ENCODE data around the gene AP1S3. TPM values are rescaled to one million over a fixed set of nuclear protein-coding genes. Genes with fewer than 3 reads are reported as not detected.
"Not testable (repeated sequence)": the region's sequence is repeated elsewhere in the genome, so short reads cannot be mapped to it uniquely, and the experiment has no call there.

AP1S3 gene
- total RNA-seq, 2 experiments from 2014 or later: 10.7 to 12.8 TPM

DNA sequence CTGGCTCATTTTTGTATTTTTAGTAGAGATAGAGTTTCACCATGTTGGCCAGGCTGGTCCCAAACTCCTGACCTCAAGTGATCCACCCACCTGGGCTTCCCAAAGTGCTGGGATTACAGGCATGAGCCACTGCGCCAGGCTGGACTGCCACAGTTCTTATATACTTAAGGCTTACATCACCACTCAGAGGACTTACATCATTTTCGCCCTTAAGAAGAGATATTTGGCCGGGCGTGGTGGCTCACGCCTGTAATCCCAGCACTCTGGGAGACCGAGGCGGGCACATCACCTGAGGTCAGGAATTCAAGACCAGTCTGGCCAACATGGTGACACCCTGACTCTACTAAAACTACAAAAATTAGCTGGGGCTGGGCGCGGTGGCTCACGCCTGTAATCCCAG is 49.3 kb downstream of the AP1S3 start:
- CTCF ChIA-PET; H3K27me3 Mint-ChIP-seq (ENCODE audit: low read depth); intact Hi-C loops (cut with micrococcal nuclease); DNase-seq; H3K27ac Mint-ChIP-seq; H3K4me3 Mint-ChIP-seq; H3K4me1 Mint-ChIP-seq (ENCODE audit: low read depth); H3K36me3 Mint-ChIP-seq (ENCODE audit: low read depth); H3K9me3 Mint-ChIP-seq: not testable (repeated sequence)

DNA sequence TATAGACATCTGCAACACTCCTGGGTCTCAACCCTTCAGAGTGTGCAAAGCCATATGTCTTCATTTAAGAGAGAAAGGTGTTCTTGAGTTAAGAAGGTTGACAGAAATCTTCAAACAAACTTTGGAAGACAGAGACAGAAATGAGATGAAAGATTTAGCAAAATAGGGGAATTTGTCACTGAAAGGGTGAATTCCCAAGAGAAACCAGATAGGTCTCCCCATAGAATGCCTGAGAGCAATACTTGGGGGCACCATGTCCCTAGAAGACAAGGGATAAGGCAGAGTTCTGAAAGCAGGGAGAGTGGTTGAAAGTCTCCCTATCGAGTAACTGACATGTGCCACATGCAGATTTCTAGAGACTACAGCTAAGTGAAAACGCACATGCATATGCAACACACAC is 50.0 kb downstream of the AP1S3 start:
- no peaks in the 10 kb centered on the region for H3K27me3 Mint-ChIP-seq (ENCODE audit: low read depth)
- H3K36me3 Mint-ChIP-seq (ENCODE audit: low read depth): no peaks in the 10 kb centered on the region
- CTCF ChIA-PET: no interaction called here
- intact Hi-C loops (cut with micrococcal nuclease): no loop called here
- no peaks in the 10 kb centered on the region for H3K4me1 Mint-ChIP-seq (ENCODE audit: low read depth)
- H3K4me3 Mint-ChIP-seq: no peak overlapping the region
- DNase-seq: no peak
- no peaks in the 10 kb centered on the region for H3K9me3 Mint-ChIP-seq
- no peak overlapping the region for H3K27ac Mint-ChIP-seq

DNA sequence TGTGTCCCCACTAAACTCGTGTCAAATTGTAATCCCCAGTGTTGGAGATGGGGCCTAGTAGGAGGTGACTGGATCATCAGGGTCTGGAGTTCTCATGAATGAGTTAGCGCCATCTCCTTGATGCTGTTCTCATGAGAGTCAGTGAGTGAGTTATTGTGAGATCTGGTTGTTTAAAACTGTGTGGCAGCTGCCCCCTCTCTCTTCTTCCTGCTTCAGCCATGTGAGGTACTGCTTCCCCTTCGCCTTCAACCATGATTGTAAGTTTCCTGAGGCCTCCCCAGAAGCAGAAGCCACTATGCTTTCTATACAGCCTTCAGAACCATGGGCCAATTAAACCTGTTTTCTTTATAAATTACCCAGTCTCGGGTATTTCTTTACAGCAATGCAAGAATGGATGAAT is 50.4 kb downstream of the AP1S3 start:
- no peaks in the 10 kb centered on the region for H3K36me3 Mint-ChIP-seq (ENCODE audit: low read depth)
- no peaks in the 10 kb centered on the region for H3K4me1 Mint-ChIP-seq (ENCODE audit: low read depth)
- no peak for DNase-seq
- H3K4me3 Mint-ChIP-seq: no peak overlapping the region
- H3K27me3 Mint-ChIP-seq (ENCODE audit: low read depth): no peaks in the 10 kb centered on the region
- H3K27ac Mint-ChIP-seq: no peak overlapping the region
- CTCF ChIA-PET: no interaction called here
- no peaks in the 10 kb centered on the region for H3K9me3 Mint-ChIP-seq
- intact Hi-C loops (cut with micrococcal nuclease): no loop called here

DNA sequence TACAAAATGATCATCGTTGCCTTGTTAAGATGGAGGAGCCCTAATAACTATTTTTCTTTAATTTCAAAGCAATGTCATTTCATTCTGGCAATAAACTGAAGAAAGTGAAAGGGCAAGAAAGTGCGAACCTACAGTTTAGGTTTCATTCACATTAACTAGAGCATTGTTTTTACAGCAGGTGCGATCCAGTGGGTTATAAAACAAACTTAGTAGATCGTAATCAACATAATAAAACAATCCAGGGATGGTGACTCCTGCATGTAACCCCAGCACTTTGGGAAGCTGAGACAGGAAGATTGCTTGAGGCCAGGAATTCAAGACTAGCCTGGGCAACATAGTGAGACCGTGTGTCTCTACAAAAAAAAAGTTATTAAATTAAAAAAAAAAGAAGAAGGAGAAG is 51.1 kb downstream of the AP1S3 start:
- H3K4me1 Mint-ChIP-seq (ENCODE audit: low read depth): no peaks in the 10 kb centered on the region
- H3K9me3 Mint-ChIP-seq: no peaks in the 10 kb centered on the region
- no peak for DNase-seq
- no peak overlapping the region for H3K27ac Mint-ChIP-seq
- no peak overlapping the region for H3K4me3 Mint-ChIP-seq
- H3K27me3 Mint-ChIP-seq (ENCODE audit: low read depth): no peaks in the 10 kb centered on the region
- intact Hi-C loops (cut with micrococcal nuclease): no loop called here
- no peaks in the 10 kb centered on the region for H3K36me3 Mint-ChIP-seq (ENCODE audit: low read depth)
- CTCF ChIA-PET: no interaction called here

DNA sequence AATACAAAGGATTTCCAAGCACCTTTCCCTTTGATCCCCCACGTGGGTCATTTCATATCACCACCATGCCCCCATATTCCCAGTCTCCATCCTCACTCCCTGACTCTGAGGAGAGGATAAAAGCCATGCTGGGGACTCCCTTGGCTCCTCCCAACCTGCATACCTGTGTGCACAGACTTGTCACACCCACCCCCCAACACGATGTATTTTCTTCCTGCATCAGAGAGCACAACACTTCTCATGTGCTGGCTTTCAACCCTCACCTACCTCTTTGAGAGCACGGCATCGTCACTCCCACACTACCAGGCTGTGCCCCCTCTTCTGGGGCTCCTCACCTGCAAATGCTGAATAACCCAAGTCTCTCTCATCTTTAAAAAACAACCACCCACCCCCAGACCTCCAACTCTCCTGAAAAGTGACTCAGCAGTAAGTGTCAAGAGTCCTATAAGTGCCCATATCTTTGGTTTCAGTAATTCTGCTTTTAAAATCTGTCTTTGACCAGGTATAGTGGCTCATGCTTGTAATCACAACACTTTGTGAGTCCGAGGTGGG is 53.1 kb downstream of the AP1S3 start:
- intact Hi-C loops (cut with micrococcal nuclease): loop anchor here (5.0 kb wide), 1 partner anchor 173 kb away; the partner anchor contains the start of gene MRPL44
- Mint-ChIP-seq H3K27me3 (ENCODE audit: low read depth) (no peaks in the 10 kb centered on the region), H3K27ac (no peak overlapping the region), H3K4me1 (ENCODE audit: low read depth) (no peaks in the 10 kb centered on the region), H3K36me3 (ENCODE audit: low read depth) (no peaks in the 10 kb centered on the region), H3K9me3 (no peaks in the 10 kb centered on the region), H3K4me3 (no peak overlapping the region)
- CTCF ChIA-PET: no interaction called here
- no peak for DNase-seq

DNA sequence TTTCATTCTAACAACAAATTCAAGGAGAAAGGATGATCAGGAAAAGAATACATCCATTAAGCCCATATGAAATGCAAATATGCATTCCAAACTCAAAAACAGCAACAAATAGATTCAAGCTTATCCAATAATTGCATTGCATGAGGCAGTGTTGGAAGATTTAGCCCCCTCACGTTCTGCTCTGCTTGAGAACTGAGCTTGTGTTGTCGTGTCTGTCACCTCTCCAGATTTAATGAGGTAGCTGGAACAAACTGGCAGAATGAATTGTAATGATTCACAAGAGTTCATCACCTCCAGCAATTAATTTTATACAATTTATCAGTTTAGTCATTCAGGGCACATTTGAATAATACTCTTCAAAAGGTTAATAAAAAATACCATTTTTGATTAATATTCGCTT is 54.8 kb downstream of the AP1S3 start:
- H3K27me3 Mint-ChIP-seq (ENCODE audit: low read depth): no peaks in the 10 kb centered on the region
- CTCF ChIA-PET: no interaction called here
- H3K4me3 Mint-ChIP-seq: no peak overlapping the region
- H3K27ac Mint-ChIP-seq: no peak overlapping the region
- intact Hi-C loops (cut with micrococcal nuclease): loop anchor here (5.0 kb wide), 1 partner anchor 175 kb away; the partner anchor contains the start of gene MRPL44
- no peaks in the 10 kb centered on the region for H3K4me1 Mint-ChIP-seq (ENCODE audit: low read depth)
- DNase-seq: no peak
- no peaks in the 10 kb centered on the region for H3K9me3 Mint-ChIP-seq
- no peaks in the 10 kb centered on the region for H3K36me3 Mint-ChIP-seq (ENCODE audit: low read depth)

DNA sequence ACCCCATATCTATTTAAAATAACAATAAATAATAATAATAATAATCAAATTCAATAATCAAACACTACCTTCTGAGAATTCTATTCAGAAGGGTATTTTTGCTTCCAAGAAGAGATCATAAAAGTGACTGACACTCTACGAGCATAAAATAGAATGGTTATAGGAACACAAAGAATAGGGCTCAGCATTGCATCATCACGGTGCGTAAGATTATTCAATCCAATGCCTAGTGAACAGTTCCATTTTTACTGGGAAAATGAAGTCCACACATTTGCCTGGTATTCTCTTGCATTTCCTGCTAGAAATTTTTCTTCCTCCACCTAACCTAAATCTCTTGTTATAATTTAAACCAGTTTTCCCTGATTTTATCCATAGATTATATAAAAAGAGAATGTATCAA is 55.8 kb downstream of the AP1S3 start:
- DNase-seq: no peak
- Mint-ChIP-seq H3K9me3 (no peaks in the 10 kb centered on the region), H3K4me1 (ENCODE audit: low read depth) (no peaks in the 10 kb centered on the region), H3K27ac (no peak overlapping the region), H3K27me3 (ENCODE audit: low read depth) (no peaks in the 10 kb centered on the region), H3K36me3 (ENCODE audit: low read depth) (peaks cover 2% of the 10 kb centered on the region), H3K4me3 (no peak overlapping the region)
- CTCF ChIA-PET: no interaction called here
- intact Hi-C loops (cut with micrococcal nuclease): loop anchor here (5.0 kb wide), 1 partner anchor 176 kb away; the partner anchor contains the start of gene MRPL44

DNA sequence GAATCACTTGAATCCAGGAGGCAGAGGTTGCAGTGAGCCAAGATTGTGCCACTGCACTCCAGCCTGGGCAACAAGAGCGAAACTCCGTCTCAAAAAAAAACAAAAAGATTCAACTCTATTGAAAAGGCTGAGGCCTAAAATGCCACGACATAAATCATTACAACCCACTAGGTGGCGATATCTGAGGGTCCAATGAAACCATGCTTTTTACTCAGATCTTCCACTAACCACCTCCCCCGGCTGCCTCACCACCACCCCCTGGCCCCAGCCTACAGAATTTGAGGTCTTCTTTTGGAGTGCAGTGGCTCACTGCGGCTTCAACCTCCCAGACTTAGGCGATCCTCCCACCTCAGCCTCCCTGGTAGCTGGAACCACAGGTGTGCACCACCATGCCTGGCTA is 57.5 kb downstream of the AP1S3 start:
- intact Hi-C loops (cut with micrococcal nuclease): loop anchor here (1.0 to 5.0 kb wide), 3 partner anchors 177 to 504 kb away; partner anchors contain the start of gene MRPL44
- Mint-ChIP-seq H3K4me3 (no peak overlapping the region), H3K27me3 (ENCODE audit: low read depth) (no peaks in the 10 kb centered on the region), H3K36me3 (ENCODE audit: low read depth) (peaks cover 4% of the 10 kb centered on the region), H3K9me3 (no peaks in the 10 kb centered on the region), H3K4me1 (ENCODE audit: low read depth) (no peaks in the 10 kb centered on the region), H3K27ac (no peak overlapping the region)
- CTCF ChIA-PET: interaction anchor here (0.6 to 1.3 kb wide), 4 partner anchors 13 to 502 kb away, joined by 3 to 7 read pairs (median 4); no protein-coding TSS in a partner anchor
- DNase-seq: peak; percentile 61

DNA sequence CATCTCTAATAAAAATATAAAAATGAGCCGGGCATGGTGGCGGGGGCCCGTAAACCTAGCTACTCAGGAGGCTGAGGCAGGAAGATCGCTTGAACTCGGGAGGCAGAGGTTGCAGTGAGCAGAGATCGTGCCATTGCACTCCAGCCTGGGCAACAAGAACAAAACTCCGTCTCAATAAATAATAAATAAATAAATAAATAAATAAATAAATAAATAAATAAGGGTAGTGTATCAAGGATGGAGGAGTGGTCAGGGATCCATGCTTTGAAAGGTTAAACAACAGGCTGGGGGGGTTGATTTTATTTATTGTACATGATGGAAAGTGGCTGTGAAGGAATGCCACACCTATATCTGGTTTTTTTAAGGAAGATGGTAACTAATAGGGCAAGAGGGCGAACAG is 63.2 kb downstream of the AP1S3 start:
- H3K4me3 Mint-ChIP-seq: no peak overlapping the region
- CTCF ChIA-PET: no interaction called here
- H3K27ac Mint-ChIP-seq: no peak overlapping the region
- no peaks in the 10 kb centered on the region for H3K27me3 Mint-ChIP-seq (ENCODE audit: low read depth)
- H3K36me3 Mint-ChIP-seq (ENCODE audit: low read depth): peaks cover 13% of the 10 kb centered on the region
- H3K4me1 Mint-ChIP-seq (ENCODE audit: low read depth): no peaks in the 10 kb centered on the region
- DNase-seq: no peak
- intact Hi-C loops (cut with micrococcal nuclease): no loop called here
- no peaks in the 10 kb centered on the region for H3K9me3 Mint-ChIP-seq

DNA sequence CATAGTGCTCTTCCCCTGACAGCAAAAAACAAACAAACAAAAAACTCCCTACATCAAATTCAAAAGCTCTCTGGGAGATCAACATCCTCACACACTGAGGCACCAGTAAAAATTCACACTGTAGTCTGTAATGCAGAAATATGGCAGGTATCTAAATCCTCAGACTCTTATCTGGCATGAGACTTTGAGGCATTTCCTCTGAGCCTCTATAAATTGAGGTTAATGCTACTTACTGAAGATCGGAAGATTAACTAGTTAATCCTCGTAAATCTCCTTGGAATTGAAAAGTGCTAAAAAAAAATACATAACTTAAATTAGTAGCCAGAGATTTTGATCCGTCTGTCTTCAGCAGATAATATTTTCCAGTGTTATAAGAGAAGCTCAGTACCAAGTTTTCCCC is 65.0 kb downstream of the AP1S3 start:
- Mint-ChIP-seq H3K36me3 (ENCODE audit: low read depth) (peaks cover 15% of the 10 kb centered on the region), H3K4me3 (no peak overlapping the region), H3K27ac (no peak overlapping the region), H3K9me3 (no peaks in the 10 kb centered on the region), H3K4me1 (ENCODE audit: low read depth) (peaks cover 3% of the 10 kb centered on the region), H3K27me3 (ENCODE audit: low read depth) (no peaks in the 10 kb centered on the region)
- no peak for DNase-seq
- intact Hi-C loops (cut with micrococcal nuclease): no loop called here
- CTCF ChIA-PET: no interaction called here

DNA sequence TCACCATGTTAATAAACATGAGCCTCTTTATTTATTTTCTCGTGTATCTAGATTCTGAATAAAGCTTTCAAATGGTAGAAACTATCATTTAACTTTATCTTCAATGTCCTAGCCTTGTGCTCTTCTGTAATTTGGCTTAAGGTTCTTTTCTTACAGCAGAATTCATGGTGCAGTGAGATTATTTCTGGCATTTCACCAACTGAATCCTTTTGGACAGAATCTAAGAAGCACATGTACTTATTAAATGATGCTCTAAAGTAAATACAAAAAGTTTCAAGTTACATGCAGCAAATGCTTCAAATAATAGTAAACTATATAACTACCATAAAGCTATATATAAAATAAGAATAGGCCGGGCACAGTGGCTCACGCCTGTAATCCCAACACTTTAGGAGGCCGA is 65.9 kb downstream of the AP1S3 start:
- Mint-ChIP-seq H3K9me3 (no peaks in the 10 kb centered on the region), H3K4me1 (ENCODE audit: low read depth) (peaks cover 3% of the 10 kb centered on the region)

DNA sequence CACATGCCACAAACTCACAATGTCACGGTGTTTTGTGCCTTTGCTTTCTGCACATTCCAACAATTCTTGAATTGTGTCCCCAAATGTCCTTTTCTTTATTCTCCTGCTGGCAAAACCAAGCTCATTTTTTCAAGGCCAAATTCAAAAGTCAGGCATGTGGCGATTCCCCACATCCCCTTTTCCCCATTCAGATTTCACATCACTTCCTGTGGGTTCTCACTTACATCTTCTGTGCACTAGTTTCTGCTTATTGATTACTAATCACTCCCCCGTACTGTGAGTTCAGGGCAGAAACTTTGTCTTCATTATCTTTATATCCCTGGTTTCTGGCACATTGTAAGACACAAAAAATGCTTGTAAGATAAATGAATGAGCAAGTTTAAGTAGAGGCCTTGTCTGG is 69.2 kb downstream of the AP1S3 start:
- Mint-ChIP-seq H3K9me3 (no peaks in the 10 kb centered on the region), H3K4me3 (no peak overlapping the region), H3K27ac (no peak overlapping the region), H3K4me1 (ENCODE audit: low read depth) (peaks cover 3% of the 10 kb centered on the region), H3K36me3 (ENCODE audit: low read depth) (peaks cover 9% of the 10 kb centered on the region), H3K27me3 (ENCODE audit: low read depth) (no peaks in the 10 kb centered on the region)
- intact Hi-C loops (cut with micrococcal nuclease): no loop called here
- DNase-seq: no peak
- CTCF ChIA-PET: no interaction called here

More for the DNA sequence above, 65.9 kb downstream of the AP1S3 start:
- H3K27me3 Mint-ChIP-seq (ENCODE audit: low read depth): no peaks in the 10 kb centered on the region
- intact Hi-C loops (cut with micrococcal nuclease): no loop called here
- no peak for DNase-seq
- H3K36me3 Mint-ChIP-seq (ENCODE audit: low read depth): peaks cover 14% of the 10 kb centered on the region
- H3K4me3 Mint-ChIP-seq: no peak overlapping the region
- CTCF ChIA-PET: no interaction called here
- H3K27ac Mint-ChIP-seq: no peak overlapping the region

DNA sequence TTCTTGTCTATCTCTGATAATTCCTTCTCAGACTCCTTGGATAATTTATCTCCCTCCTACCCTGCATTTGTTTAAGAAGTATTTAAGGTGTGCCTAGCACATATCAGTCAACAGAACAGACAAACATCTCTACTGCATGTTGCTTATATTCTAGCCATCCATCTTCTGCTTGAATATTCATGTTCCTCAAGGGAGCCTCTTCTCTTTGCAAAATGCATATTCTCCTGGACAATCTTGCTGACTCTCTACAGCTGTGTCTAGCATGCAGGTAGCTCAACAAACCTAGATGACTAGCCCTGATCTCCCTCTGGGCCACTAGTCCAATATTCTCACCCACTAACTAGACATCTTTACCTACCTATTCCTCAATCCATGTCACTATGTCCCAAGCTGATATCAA is 70.0 kb downstream of the AP1S3 start:
- no peak overlapping the region for H3K27ac Mint-ChIP-seq
- intact Hi-C loops (cut with micrococcal nuclease): no loop called here
- H3K4me1 Mint-ChIP-seq (ENCODE audit: low read depth): peaks cover 3% of the 10 kb centered on the region
- H3K27me3 Mint-ChIP-seq (ENCODE audit: low read depth): no peaks in the 10 kb centered on the region
- H3K36me3 Mint-ChIP-seq (ENCODE audit: low read depth): peaks cover 9% of the 10 kb centered on the region
- H3K4me3 Mint-ChIP-seq: no peak overlapping the region
- H3K9me3 Mint-ChIP-seq: no peaks in the 10 kb centered on the region
- CTCF ChIA-PET: no interaction called here
- DNase-seq: no peak

All from activated naive CD4-positive, alpha-beta T cell treated with anti-CD3 and anti-CD28 coated beads for 36 hours (primary cell).